ENCODE measurements around the gene C6orf15.

C6orf15 gene

DNA sequence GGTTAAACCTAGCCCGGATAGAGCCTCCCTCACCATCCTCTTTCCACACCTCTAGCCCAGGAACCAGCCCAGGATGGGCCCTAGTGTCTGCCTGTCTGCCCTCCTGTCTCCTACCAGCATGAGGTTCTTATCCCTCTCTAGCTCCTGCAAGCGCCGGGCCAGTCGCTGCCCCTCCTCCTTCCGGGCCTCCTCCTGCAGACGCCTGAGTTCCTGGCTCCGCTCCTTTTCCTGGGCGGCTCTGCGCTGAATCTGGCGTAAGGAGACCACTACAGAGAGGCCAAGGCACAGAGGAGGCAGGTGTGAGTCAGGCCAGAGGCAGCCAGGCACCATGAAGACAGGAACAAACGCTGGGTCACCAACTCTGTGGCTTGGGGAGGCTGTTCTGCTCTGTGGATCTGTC lies 30.8 kb upstream of the C6orf15 start:
- no peak overlapping the region for H2AFZ ChIP-seq (ENCODE audit: low read length)
- H4K20me1 ChIP-seq (ENCODE audit: insufficient read depth, low read length), result no peaks in the 10 kb centered on the region
- no peaks in the 10 kb centered on the region for H3F3A ChIP-seq (ENCODE audit: insufficient read depth, low read length)
- H3K27me3 ChIP-seq (ENCODE audit: insufficient read depth, low read length), result no peaks in the 10 kb centered on the region
- H3K9me2 ChIP-seq (ENCODE audit: low read depth, low read length), result no peaks in the 10 kb centered on the region
- H3K9me3 ChIP-seq (ENCODE audit: low read length), result no peaks in the 10 kb centered on the region
- no peaks in the 10 kb centered on the region for H3K79me2 ChIP-seq (ENCODE audit: insufficient read depth, low read length)
- H3K4me3 ChIP-seq (ENCODE audit: low read depth, low read length, poor library complexity, severe bottlenecking), result no peak overlapping the region
- H3K9ac ChIP-seq (ENCODE audit: low read length), result no peak overlapping the region
- peaks cover 32% of the 10 kb centered on the region for H3K36me3 ChIP-seq (ENCODE audit: insufficient read depth, low read length)
- H3K4me2 ChIP-seq (ENCODE audit: low read length), result no peak overlapping the region
- no peak for TF ChIP-seq EZH2 (IDR thresholded peaks at IDR 0.05; ENCODE audit: borderline replicate concordance, low read length)
- TF ChIP-seq, protein P1, sequence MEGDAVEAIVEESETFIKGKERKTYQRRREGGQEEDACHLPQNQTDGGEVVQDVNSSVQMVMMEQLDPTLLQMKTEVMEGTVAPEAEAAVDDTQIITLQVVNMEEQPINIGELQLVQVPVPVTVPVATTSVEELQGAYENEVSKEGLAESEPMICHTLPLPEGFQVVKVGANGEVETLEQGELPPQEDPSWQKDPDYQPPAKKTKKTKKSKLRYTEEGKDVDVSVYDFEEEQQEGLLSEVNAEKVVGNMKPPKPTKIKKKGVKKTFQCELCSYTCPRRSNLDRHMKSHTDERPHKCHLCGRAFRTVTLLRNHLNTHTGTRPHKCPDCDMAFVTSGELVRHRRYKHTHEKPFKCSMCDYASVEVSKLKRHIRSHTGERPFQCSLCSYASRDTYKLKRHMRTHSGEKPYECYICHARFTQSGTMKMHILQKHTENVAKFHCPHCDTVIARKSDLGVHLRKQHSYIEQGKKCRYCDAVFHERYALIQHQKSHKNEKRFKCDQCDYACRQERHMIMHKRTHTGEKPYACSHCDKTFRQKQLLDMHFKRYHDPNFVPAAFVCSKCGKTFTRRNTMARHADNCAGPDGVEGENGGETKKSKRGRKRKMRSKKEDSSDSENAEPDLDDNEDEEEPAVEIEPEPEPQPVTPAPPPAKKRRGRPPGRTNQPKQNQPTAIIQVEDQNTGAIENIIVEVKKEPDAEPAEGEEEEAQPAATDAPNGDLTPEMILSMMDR (IDR thresholded peaks at IDR 0.05; ENCODE audit: low read length), result no peak
- no peaks in the 10 kb centered on the region for H3K4me1 ChIP-seq (ENCODE audit: insufficient read depth, low read length, severe bottlenecking)
- H3K27ac ChIP-seq (ENCODE audit: low read depth, low read length, poor library complexity, severe bottlenecking), result no peak overlapping the region

DNA sequence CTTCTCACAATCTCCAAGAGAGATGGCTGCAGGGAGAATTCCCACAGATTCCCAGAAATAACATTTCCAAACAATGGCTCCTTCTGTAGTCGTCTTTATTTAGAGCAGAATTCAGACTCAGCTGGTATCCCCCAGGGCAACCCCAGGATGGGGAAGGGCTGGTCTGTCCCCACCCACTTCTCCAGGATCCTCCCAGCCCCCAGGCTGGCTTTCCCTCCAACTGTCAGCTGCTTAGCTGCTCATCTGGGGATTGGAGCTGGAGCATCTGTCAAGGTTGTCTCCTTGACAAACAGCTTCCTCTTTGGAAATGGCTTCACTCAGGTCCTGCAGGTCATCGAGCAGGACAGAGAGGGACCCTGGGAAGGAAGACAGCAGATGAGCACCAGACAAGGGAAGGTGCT lies 30.0 kb upstream of the C6orf15 start:
- Histone ChIP-seq H3K79me2 (ENCODE audit: insufficient read depth, low read length) (no peaks in the 10 kb centered on the region), H3K4me1 (ENCODE audit: insufficient read depth, low read length, severe bottlenecking) (peaks cover 7% of the 10 kb centered on the region), H3K27me3 (ENCODE audit: insufficient read depth, low read length) (no peaks in the 10 kb centered on the region), H3K9ac (ENCODE audit: low read length) (no peak overlapping the region), H3K4me2 (ENCODE audit: low read length) (no peak overlapping the region), H2AFZ (ENCODE audit: low read length) (no peak overlapping the region), H3K36me3 (ENCODE audit: insufficient read depth, low read length) (peaks cover 32% of the 10 kb centered on the region), H4K20me1 (ENCODE audit: insufficient read depth, low read length) (no peaks in the 10 kb centered on the region), H3K27ac (ENCODE audit: low read depth, low read length, poor library complexity, severe bottlenecking) (no peak overlapping the region), H3K9me2 (ENCODE audit: low read depth, low read length) (no peaks in the 10 kb centered on the region), H3F3A (ENCODE audit: insufficient read depth, low read length) (no peaks in the 10 kb centered on the region), H3K9me3 (ENCODE audit: low read length) (no peaks in the 10 kb centered on the region), H3K4me3 (ENCODE audit: low read depth, low read length, poor library complexity, severe bottlenecking) (no peak overlapping the region)
- TF ChIP-seq EZH2 (IDR thresholded peaks at IDR 0.05; ENCODE audit: borderline replicate concordance, low read length), result no peak
- TF ChIP-seq, protein P1 (IDR thresholded peaks at IDR 0.05; ENCODE audit: low read length), result no peak

DNA sequence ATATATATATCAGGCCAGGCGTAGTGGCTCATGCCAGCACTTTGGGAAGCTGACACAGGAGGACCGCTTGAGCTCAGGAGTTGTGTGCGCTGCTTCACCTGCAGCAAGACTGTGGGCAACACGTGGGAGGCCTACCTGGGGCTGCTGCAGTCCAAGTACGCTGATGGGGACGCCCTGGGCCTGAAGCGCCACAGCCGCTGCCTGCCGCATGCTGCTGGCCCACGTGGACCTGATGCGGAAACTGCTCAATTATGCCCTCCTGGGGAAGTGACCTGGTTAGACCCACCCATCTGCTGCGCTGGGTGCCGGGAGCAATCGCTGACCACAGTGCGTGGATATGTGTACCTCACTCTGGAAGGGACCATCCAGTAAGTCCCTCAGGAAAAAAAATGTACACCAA lies 28.3 kb upstream of the C6orf15 start:
- Histone ChIP-seq H4K20me1 (ENCODE audit: insufficient read depth, low read length) (no peaks in the 10 kb centered on the region), H3K9ac (ENCODE audit: low read length) (no peak overlapping the region), H3K27me3 (ENCODE audit: insufficient read depth, low read length) (no peaks in the 10 kb centered on the region), H3K79me2 (ENCODE audit: insufficient read depth, low read length) (no peaks in the 10 kb centered on the region), H3K4me2 (ENCODE audit: low read length) (no peak overlapping the region), H3K27ac (ENCODE audit: low read depth, low read length, poor library complexity, severe bottlenecking) (no peak overlapping the region), H3K36me3 (ENCODE audit: insufficient read depth, low read length) (peaks cover 26% of the 10 kb centered on the region), H3K9me3 (ENCODE audit: low read length) (no peaks in the 10 kb centered on the region), H2AFZ (ENCODE audit: low read length) (no peak overlapping the region), H3K4me3 (ENCODE audit: low read depth, low read length, poor library complexity, severe bottlenecking) (no peak overlapping the region), H3K4me1 (ENCODE audit: insufficient read depth, low read length, severe bottlenecking) (peaks cover 7% of the 10 kb centered on the region), H3K9me2 (ENCODE audit: low read depth, low read length) (no peaks in the 10 kb centered on the region), H3F3A (ENCODE audit: insufficient read depth, low read length) (no peaks in the 10 kb centered on the region)
- TF ChIP-seq EZH2 (IDR thresholded peaks at IDR 0.05; ENCODE audit: borderline replicate concordance, low read length), result no peak
- TF ChIP-seq, protein P1 (IDR thresholded peaks at IDR 0.05; ENCODE audit: low read length), result no peak
